Peyer's patch (tissue), 4 donors: ENCODE results near the gene VWA7.

Experiments
- POLR2A ChIP-seq, 2 donors: fragments of 450-650 bp; IDR thresholded peaks; one replicate each; pipeline ENCODE4 v1.5.1; 2017; ENCODE audit warnings: antibody characterized with exemption in 2 of 2, mild to moderate bottlenecking in 2 of 2, moderate library complexity in 2 of 2
- TF ChIP-seq, protein P1 (sequence below), 6 experiments: fragments of 450-650 bp in 4 of 6; fragments of 200-600 bp in 2 of 6; sonication (generic) in 1 of 6; IDR thresholded peaks; one replicate each; pipeline ENCODE4 v1.5.1; 2017 to 2019; ENCODE audit warnings: antibody characterized with exemption in 6 of 6, mild to moderate bottlenecking in 3 of 6, moderate library complexity in 1 of 6

DNA sequence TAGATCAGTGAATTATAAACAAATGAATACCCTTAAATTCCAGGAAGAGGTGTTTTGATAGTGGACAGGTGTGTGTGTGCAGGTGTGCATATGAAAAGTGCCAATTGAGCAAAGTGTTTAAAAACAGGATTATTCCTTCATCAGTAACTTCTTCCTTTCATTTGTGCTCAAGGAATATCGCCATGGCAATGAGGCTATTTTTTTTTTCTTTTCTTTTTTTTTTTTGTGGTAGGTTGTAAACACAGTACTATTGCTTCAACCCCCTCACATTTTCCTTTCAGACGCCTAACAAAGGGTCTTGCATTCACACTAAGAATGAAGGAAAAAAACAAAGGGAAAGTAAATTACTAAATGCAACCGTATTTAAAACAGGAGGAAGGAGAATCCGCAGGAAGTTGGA, 48.4 kb upstream of the VWA7 start:
- TF ChIP-seq, protein P1, sequence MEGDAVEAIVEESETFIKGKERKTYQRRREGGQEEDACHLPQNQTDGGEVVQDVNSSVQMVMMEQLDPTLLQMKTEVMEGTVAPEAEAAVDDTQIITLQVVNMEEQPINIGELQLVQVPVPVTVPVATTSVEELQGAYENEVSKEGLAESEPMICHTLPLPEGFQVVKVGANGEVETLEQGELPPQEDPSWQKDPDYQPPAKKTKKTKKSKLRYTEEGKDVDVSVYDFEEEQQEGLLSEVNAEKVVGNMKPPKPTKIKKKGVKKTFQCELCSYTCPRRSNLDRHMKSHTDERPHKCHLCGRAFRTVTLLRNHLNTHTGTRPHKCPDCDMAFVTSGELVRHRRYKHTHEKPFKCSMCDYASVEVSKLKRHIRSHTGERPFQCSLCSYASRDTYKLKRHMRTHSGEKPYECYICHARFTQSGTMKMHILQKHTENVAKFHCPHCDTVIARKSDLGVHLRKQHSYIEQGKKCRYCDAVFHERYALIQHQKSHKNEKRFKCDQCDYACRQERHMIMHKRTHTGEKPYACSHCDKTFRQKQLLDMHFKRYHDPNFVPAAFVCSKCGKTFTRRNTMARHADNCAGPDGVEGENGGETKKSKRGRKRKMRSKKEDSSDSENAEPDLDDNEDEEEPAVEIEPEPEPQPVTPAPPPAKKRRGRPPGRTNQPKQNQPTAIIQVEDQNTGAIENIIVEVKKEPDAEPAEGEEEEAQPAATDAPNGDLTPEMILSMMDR (IDR thresholded peaks at IDR 0.05) = no peak
- no peak for TF ChIP-seq POLR2A (IDR thresholded peaks at IDR 0.05)
